ENCODE results near the gene PRKCSH.

DNA sequence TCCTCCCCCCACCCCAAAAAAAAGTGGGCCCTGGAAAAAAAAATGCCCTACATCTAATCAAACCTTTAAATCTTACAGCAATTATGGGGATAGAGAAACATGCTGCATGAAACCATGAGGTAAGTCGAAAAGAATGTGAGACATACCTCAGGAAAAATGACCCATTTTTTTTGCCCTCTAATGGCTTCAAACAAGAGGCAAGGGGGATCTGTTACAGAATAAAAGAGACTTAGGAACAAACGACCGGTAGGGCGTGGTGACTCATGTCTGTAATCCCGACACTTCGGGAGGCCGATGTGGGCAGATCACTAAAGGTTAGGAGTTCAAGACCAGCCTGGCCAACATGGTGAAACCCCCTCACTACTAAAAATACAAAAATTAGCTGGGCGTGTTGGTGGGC lies 24.8 kb upstream of the PRKCSH start:
- TF ChIP-seq, protein P1, sequence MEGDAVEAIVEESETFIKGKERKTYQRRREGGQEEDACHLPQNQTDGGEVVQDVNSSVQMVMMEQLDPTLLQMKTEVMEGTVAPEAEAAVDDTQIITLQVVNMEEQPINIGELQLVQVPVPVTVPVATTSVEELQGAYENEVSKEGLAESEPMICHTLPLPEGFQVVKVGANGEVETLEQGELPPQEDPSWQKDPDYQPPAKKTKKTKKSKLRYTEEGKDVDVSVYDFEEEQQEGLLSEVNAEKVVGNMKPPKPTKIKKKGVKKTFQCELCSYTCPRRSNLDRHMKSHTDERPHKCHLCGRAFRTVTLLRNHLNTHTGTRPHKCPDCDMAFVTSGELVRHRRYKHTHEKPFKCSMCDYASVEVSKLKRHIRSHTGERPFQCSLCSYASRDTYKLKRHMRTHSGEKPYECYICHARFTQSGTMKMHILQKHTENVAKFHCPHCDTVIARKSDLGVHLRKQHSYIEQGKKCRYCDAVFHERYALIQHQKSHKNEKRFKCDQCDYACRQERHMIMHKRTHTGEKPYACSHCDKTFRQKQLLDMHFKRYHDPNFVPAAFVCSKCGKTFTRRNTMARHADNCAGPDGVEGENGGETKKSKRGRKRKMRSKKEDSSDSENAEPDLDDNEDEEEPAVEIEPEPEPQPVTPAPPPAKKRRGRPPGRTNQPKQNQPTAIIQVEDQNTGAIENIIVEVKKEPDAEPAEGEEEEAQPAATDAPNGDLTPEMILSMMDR (IDR thresholded peaks at IDR 0.05; ENCODE audit: low read depth, low read length) = no peak
- no peak for TF ChIP-seq EZH2phosphoT487 (IDR thresholded peaks at IDR 0.05; ENCODE audit: low read depth)

Measured in OCI-LY3 (cell line).